ENCODE data around the gene WDR27.
"Not testable (repeated sequence)": the region's sequence is repeated elsewhere in the genome, so short reads cannot be mapped to it uniquely, and the experiment has no call there.

The WDR27 gene

GRCh38 chr6:169618526-169619490, 83.0 kb downstream of the WDR27 start:
- TF ChIP-seq CTCF (IDR thresholded peaks at IDR 0.05; ENCODE audit: borderline replicate concordance, insufficient read depth, low read depth, low read length), result no peak
- H3K4me3 ChIP-seq (ENCODE audit: low read depth, low read length), result no peak overlapping the region

- no peak for TF ChIP-seq CTCF (IDR thresholded peaks at IDR 0.05; ENCODE audit: borderline replicate concordance, insufficient read depth, low read depth, low read length)
- no peak overlapping the region for H3K4me3 ChIP-seq (ENCODE audit: low read depth, low read length)
Observed at GRCh38 chr6:169617562-169617961, 84.3 kb downstream of the WDR27 start.

GRCh38 chr6:169608609-169609008, 93.2 kb downstream of the WDR27 start:
- H3K4me3 ChIP-seq (ENCODE audit: low read depth, low read length), result not testable (repeated sequence)

- TF ChIP-seq CTCF (IDR thresholded peaks at IDR 0.05; ENCODE audit: borderline replicate concordance, insufficient read depth, low read depth, low read length), result no peak
- H3K4me3 ChIP-seq (ENCODE audit: low read depth, low read length), result no peak overlapping the region
Observed at GRCh38 chr6:169604076-169604475, 97.8 kb downstream of the WDR27 start.

- H3K4me3 ChIP-seq (ENCODE audit: low read depth, low read length), result not testable (repeated sequence)
Observed at GRCh38 chr6:169601129-169601528, 100.7 kb downstream of the WDR27 start.

GRCh38 chr6:169592558-169592957, 109.3 kb downstream of the WDR27 start:
- no peak for TF ChIP-seq CTCF (IDR thresholded peaks at IDR 0.05; ENCODE audit: borderline replicate concordance, insufficient read depth, low read depth, low read length)
- H3K4me3 ChIP-seq (ENCODE audit: low read depth, low read length), result no peak overlapping the region

GRCh38 chr6:169591616-169592015, 110.2 kb downstream of the WDR27 start:
- no peak overlapping the region for H3K4me3 ChIP-seq (ENCODE audit: low read depth, low read length)

More at GRCh38 chr6:169591616-169592015, 110.2 kb downstream of the WDR27 start:
- no peak for TF ChIP-seq CTCF (IDR thresholded peaks at IDR 0.05; ENCODE audit: borderline replicate concordance, insufficient read depth, low read depth, low read length)

All from GM12875 (cell line).